ENCODE data around the gene FKBP1C. TPM values are rescaled to one million over a fixed set of nuclear protein-coding genes. Genes with fewer than 3 reads are reported as not detected.

FKBP1C gene
- polyA plus RNA-seq, 3 donors, result 0.15 to 0.44 (median 0.27) TPM

- no peak overlapping the region for H3K4me2 ChIP-seq (replicated peaks; ENCODE audit: extremely low read depth, low read length, poor library complexity, severe bottlenecking)
- H3K27me3 Mint-ChIP-seq (ENCODE audit: low read depth in 3 of 3), result no peaks in the 10 kb centered on the region
- no peaks in the 10 kb centered on the region for H3K27me3 ChIP-seq (ENCODE audit: control insufficient read depth in 2 of 2, insufficient read depth in 2 of 2, low read length in 2 of 2)
- H3K79me2 ChIP-seq (ENCODE audit: insufficient read depth, low read length), result no peaks in the 10 kb centered on the region
- 84% methylated on average over 5 of the region's 5 CpGs for WGBS (ENCODE audit: insufficient coverage)
- DNase-seq, result no peak
- no peak overlapping the region for H3K4me3 Mint-ChIP-seq
- H3K9ac ChIP-seq (ENCODE audit: insufficient read depth, low read length, poor library complexity, severe bottlenecking), result no peak overlapping the region
- H4K20me1 ChIP-seq (ENCODE audit: insufficient read depth, low read length), result no peaks in the 10 kb centered on the region
- H3K4me3 ChIP-seq (replicated peaks in 1 of 3; ENCODE audit: low read depth in 2 of 3, low read length in 3 of 3), result no peak overlapping the region
- no peak overlapping the region for H3K27ac ChIP-seq (ENCODE audit: low read depth in 1 of 2, low read length in 2 of 2)
- no peak for TF ChIP-seq CTCF (IDR thresholded peaks at IDR 0.05)
- no peaks in the 10 kb centered on the region for H3K36me3 Mint-ChIP-seq
- no peak overlapping the region for H3K27ac Mint-ChIP-seq
- peaks cover 2 to 10% (median 4%) of the 10 kb centered on the region in 7 donors for H3K9me3 Mint-ChIP-seq
- no peak overlapping the region for H2AFZ ChIP-seq (ENCODE audit: insufficient read depth, low read depth, low read length, poor library complexity, severe bottlenecking)
- no peaks in the 10 kb centered on the region for H3K4me1 ChIP-seq (ENCODE audit: control insufficient read depth in 1 of 2, insufficient read depth in 2 of 2, low read length in 2 of 2)
- peaks cover 5 to 6% of the 10 kb centered on the region in 2 donors for H3K9me3 ChIP-seq (replicated peaks in 1 of 2; ENCODE audit: control insufficient read depth in 1 of 2, insufficient read depth in 1 of 2, low read length in 2 of 2)
- intact Hi-C loops (cut with micrococcal nuclease), result no loop called here
- H3K4me1 Mint-ChIP-seq, result no peaks in the 10 kb centered on the region
- no peaks in the 10 kb centered on the region for H3K36me3 ChIP-seq (replicated peaks in 1 of 2; ENCODE audit: control insufficient read depth in 1 of 2, insufficient read depth in 2 of 2, low read length in 2 of 2)
These were observed 17.9 kb upstream of the FKBP1C start for GRCh38 chr6:63193324-63193723.

DNA sequence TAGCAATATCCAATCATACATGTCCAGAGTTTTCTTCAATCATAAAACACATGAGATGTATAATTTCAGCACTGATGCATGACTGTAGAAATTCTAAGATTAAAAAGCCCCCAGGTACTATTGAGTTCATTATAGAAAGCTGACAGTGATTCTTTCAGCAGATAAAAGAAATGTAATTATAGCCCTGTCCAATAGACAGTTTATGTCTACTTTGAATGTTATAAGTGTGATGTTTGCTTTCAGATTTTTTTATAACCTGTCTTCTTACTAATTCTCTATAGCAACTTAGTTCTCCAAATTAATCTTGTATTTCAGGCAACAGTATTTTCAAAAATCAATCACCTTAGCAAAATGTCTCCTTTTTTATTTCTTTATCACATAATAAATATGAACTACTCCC, 13.5 kb upstream of the FKBP1C start:
- H3K79me2 ChIP-seq (ENCODE audit: insufficient read depth, low read length), result no peaks in the 10 kb centered on the region
- H3K4me1 ChIP-seq (ENCODE audit: control insufficient read depth in 1 of 2, insufficient read depth in 2 of 2, low read length in 2 of 2), result no peaks in the 10 kb centered on the region
- H3K4me3 Mint-ChIP-seq, result no peak overlapping the region
- no peak for TF ChIP-seq CTCF (IDR thresholded peaks at IDR 0.05)
- H3K36me3 ChIP-seq (replicated peaks in 1 of 2; ENCODE audit: control insufficient read depth in 1 of 2, insufficient read depth in 2 of 2, low read length in 2 of 2), result no peaks in the 10 kb centered on the region
- H3K4me3 ChIP-seq (replicated peaks in 1 of 3; ENCODE audit: low read depth in 2 of 3, low read length in 3 of 3), result no peak overlapping the region
- H3K27me3 Mint-ChIP-seq (ENCODE audit: low read depth in 3 of 3), result no peaks in the 10 kb centered on the region
- H3K9me3 Mint-ChIP-seq, result peaks cover 2 to 8% (median 4%) of the 10 kb centered on the region in 7 donors
- H3K27ac ChIP-seq (ENCODE audit: low read depth in 1 of 2, low read length in 2 of 2), result no peak overlapping the region
- H3K4me1 Mint-ChIP-seq, result no peaks in the 10 kb centered on the region
- no peaks in the 10 kb centered on the region for H4K20me1 ChIP-seq (ENCODE audit: insufficient read depth, low read length)
- H3K27ac Mint-ChIP-seq, result no peak overlapping the region
- no peaks in the 10 kb centered on the region for H3K27me3 ChIP-seq (ENCODE audit: control insufficient read depth in 2 of 2, insufficient read depth in 2 of 2, low read length in 2 of 2)
- H3K4me2 ChIP-seq (replicated peaks; ENCODE audit: extremely low read depth, low read length, poor library complexity, severe bottlenecking), result no peak overlapping the region
- peaks cover 6 to 10% of the 10 kb centered on the region in 2 donors for H3K9me3 ChIP-seq (replicated peaks in 1 of 2; ENCODE audit: control insufficient read depth in 1 of 2, insufficient read depth in 1 of 2, low read length in 2 of 2)
- H2AFZ ChIP-seq (ENCODE audit: insufficient read depth, low read depth, low read length, poor library complexity, severe bottlenecking), result no peak overlapping the region
- no peak overlapping the region for H3K9ac ChIP-seq (ENCODE audit: insufficient read depth, low read length, poor library complexity, severe bottlenecking)
- intact Hi-C loops (cut with micrococcal nuclease), result no loop called here
- no peaks in the 10 kb centered on the region for H3K36me3 Mint-ChIP-seq
- DNase-seq, result no peak

All from CD14-positive monocyte (primary cell).